Upper lobe of right lung (tissue), 1 donor: ENCODE data around the gene WDFY2. TPM values are rescaled to one million over a fixed set of nuclear protein-coding genes. Genes with fewer than 3 reads are reported as not detected.
"Not testable (repeated sequence)": the region's sequence is repeated elsewhere in the genome, so short reads cannot be mapped to it uniquely, and the experiment has no call there.

Experiments
- ATAC-seq: fragments of 200-7000 bp; cut with Tn5 transposase; one replicate; pipeline ENCODE4 v1.9.1; 2020; ENCODE audit warnings: mild to moderate bottlenecking, moderate library complexity
- DNase-seq: peaks from one replicate; pipeline ENCODE4 v3.0.0-alpha.2; 2020
- H3K27ac ChIP-seq: fragments of 200-600 bp; one replicate; pipeline ENCODE4 v1.8.0; 2022
- H3K27me3 ChIP-seq: fragments of 200-600 bp; one replicate; pipeline ENCODE4 v1.8.0; 2022; ENCODE audit warnings: mild to moderate bottlenecking
- H3K36me3 ChIP-seq: fragments of 200-600 bp; one replicate; pipeline ENCODE4 v1.8.0; 2022
- H3K4me1 ChIP-seq: fragments of 200-600 bp; one replicate; pipeline ENCODE4 v1.8.0; 2022
- H3K4me3 ChIP-seq: fragments of 200-600 bp; one replicate; pipeline ENCODE4 v1.8.0; 2022; ENCODE audit warnings: mild to moderate bottlenecking
- H3K9me3 ChIP-seq: fragments of 200-600 bp; one replicate; pipeline ENCODE4 v1.8.0; 2022
- CTCF ChIP-seq: fragments of 200-600 bp; IDR thresholded peaks from one replicate; pipeline ENCODE4 v1.8.0; 2022; ENCODE audit warnings: antibody characterized with exemption
- intact Hi-C: fragments of 100-400 bp; cut with DNase I; formaldehyde crosslinking; loops from one replicate; pipeline ENCODE4 v1.11.0; 2022
- total RNA-seq: library from RNA; stranded (reverse); fragmentation: NEBNext Ultra II Directional; extraction: Animal tissue kit (Norgen Biotek cat#: 25700); gene quantifications from one replicate; pipeline ENCODE4 v1.2.1, GENCODE V29; 2021
- donor health status: DM: no; HTN: yes; CAD: no; lungs with severe emphysema.

Gene WDFY2
- total RNA-seq, 1 donor from 2014 or later, result 13.1 TPM

GRCh38 chr13:51590231-51590970 is 6.1 kb downstream of the WDFY2 start:
- Histone ChIP-seq H3K36me3 (no peaks in the 10 kb centered on the region), H3K9me3 (no peaks in the 10 kb centered on the region), H3K4me3 (peak overlapping the region; percentile 1), H3K4me1 (peaks cover 35% of the 10 kb centered on the region), H3K27ac (peak overlapping the region; percentile 43), H3K27me3 (no peaks in the 10 kb centered on the region)
- ATAC-seq (no peak), DNase-seq (no peak)
- no peak for TF ChIP-seq CTCF
- intact Hi-C loops, result no loop called here

- Histone ChIP-seq H3K4me3 (peak overlapping the region; percentile 1), H3K4me1 (peaks cover 29% of the 10 kb centered on the region), H3K27me3 (no peaks in the 10 kb centered on the region), H3K27ac (peak overlapping the region; percentile 43), H3K9me3 (no peaks in the 10 kb centered on the region), H3K36me3 (no peaks in the 10 kb centered on the region)
- intact Hi-C loops, result no loop called here
- TF ChIP-seq CTCF, result no peak
- DNase-seq (no peak), ATAC-seq (peak; percentile 84)
Observed at GRCh38 chr13:51590971-51591627, 6.8 kb downstream of the WDFY2 start.

DNA sequence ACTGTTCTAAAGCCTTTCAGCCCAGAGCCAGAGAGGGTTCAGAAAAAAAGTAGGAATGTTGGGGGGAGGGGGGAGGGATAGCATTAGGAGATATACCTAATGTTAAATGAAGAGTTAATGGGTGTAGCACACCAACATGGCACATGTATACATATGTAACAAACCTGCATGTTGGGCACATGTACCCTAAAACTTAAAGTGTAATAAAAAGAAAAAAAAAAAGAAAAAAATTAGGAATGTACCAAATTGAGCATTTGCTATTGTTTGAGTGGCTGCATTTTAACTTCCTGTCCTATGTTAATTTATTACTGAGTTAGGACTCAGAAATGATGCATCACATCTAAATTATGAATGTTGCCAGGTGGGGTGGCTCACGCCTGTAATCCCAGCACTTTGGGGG is 7.7 kb downstream of the WDFY2 start:
- H3K36me3 ChIP-seq, ATAC-seq, intact Hi-C loops, DNase-seq, H3K27me3 ChIP-seq, H3K4me3 ChIP-seq, H3K9me3 ChIP-seq: not testable (repeated sequence)
- H3K27ac ChIP-seq, result peak overlapping the region; percentile 43
- peaks cover 29% of the 10 kb centered on the region for H3K4me1 ChIP-seq

DNA sequence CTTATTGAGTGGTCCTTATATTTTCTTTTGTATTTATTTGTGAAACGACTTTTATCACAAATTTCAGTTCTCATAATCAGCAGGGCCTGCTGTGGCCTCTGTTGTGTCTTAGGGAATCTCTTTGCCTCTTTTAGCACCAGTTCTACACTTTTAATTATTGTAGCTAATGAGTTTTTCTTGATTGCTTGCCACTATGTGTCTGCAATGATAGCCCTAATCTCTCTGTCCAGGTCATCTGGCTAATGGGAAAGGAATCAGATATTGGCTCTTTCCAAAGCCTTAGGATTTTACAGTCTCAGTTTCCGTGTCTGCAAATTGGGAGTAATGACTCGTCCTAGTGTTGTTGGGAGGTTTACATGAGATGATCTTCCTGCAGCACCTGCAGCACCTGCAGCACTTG is 10.2 kb downstream of the WDFY2 start:
- H3K4me1 ChIP-seq, result peaks cover 23% of the 10 kb centered on the region
- intact Hi-C loops, result no loop called here
- no peaks in the 10 kb centered on the region for H3K9me3 ChIP-seq
- ATAC-seq, result no peak
- no peaks in the 10 kb centered on the region for H3K36me3 ChIP-seq
- H3K4me3 ChIP-seq, result no peak overlapping the region
- H3K27ac ChIP-seq, result no peak overlapping the region
- no peak for TF ChIP-seq CTCF
- no peak for DNase-seq
- no peaks in the 10 kb centered on the region for H3K27me3 ChIP-seq

DNA sequence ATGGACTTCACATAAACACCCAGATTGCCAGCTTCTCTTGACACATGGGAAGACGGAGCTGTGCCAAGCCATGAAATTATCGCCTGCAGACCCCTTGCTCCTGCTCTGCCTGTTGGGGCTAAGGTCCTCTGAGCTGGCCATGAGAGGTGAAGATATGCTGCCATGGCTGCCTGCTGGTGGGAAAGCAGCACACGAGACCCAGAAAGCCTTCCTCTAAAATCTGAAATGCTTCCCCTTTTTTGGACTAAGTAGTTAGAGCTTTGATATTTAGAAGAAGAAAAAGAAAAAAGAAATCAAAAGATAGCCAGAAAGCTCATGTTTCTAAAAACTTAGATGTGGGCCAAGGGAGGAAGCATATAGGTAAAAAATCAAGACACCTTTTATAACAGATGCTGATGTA is 11.2 kb downstream of the WDFY2 start:
- Histone ChIP-seq H3K4me3 (no peak overlapping the region), H3K9me3 (no peaks in the 10 kb centered on the region), H3K27me3 (no peaks in the 10 kb centered on the region), H3K27ac (no peak overlapping the region), H3K36me3 (no peaks in the 10 kb centered on the region), H3K4me1 (peaks cover 14% of the 10 kb centered on the region)
- ATAC-seq (no peak), DNase-seq (no peak)
- intact Hi-C loops, result no loop called here
- no peak for TF ChIP-seq CTCF

GRCh38 chr13:51596541-51596940 is 12.3 kb downstream of the WDFY2 start:
- H3K36me3 ChIP-seq, result no peaks in the 10 kb centered on the region
- H3K27ac ChIP-seq, result no peak overlapping the region
- DNase-seq (no peak), ATAC-seq (no peak)
- no peak overlapping the region for H3K4me3 ChIP-seq
- no peak for TF ChIP-seq CTCF
- H3K9me3 ChIP-seq, result no peaks in the 10 kb centered on the region
- intact Hi-C loops, result no loop called here
- no peaks in the 10 kb centered on the region for H3K27me3 ChIP-seq
- peaks cover 2% of the 10 kb centered on the region for H3K4me1 ChIP-seq
